Cerebellar nuclear complex (tissue), 1 donor: ENCODE measurements around the gene SLC8A1.

Experiments used
- DNase-seq, 2 experiments: peaks; one replicate each; lab custom pipeline; 2025; lab: John Stamatoyannopoulos, UW

The SLC8A1 gene

GRCh38 chr2:40155728-40156127, 296.2 kb downstream of the SLC8A1 start:
- DNase-seq, result no peak

- DNase-seq, result no peak
These were observed 301.6 kb downstream of the SLC8A1 start for GRCh38 chr2:40150266-40150665.

- no peak for DNase-seq
These were observed 303.6 kb downstream of the SLC8A1 start for GRCh38 chr2:40148334-40148733.

GRCh38 chr2:40147360-40147759, 304.5 kb downstream of the SLC8A1 start:
- no peak for DNase-seq

GRCh38 chr2:40144022-40144421, 307.9 kb downstream of the SLC8A1 start:
- DNase-seq, result no peak

GRCh38 chr2:40138314-40138713, 313.6 kb downstream of the SLC8A1 start:
- DNase-seq, result no peak

GRCh38 chr2:40131081-40131704, 320.7 kb downstream of the SLC8A1 start:
- no peak for DNase-seq

- no peak for DNase-seq
These were observed 321.5 kb downstream of the SLC8A1 start for GRCh38 chr2:40130251-40130994.

GRCh38 chr2:40129725-40130124, 322.2 kb downstream of the SLC8A1 start:
- DNase-seq, result no peak

- DNase-seq, result no peak
These were observed 323.1 kb downstream of the SLC8A1 start for GRCh38 chr2:40128796-40129195.

- DNase-seq, result no peak
These were observed 323.9 kb downstream of the SLC8A1 start for GRCh38 chr2:40127890-40128557.

GRCh38 chr2:40127146-40127545, 324.7 kb downstream of the SLC8A1 start:
- DNase-seq, result no peak

- DNase-seq, result no peak
These were observed 325.9 kb downstream of the SLC8A1 start for GRCh38 chr2:40126006-40126405.

- no peak for DNase-seq
These were observed 328.1 kb downstream of the SLC8A1 start for GRCh38 chr2:40123746-40124145.

GRCh38 chr2:40123326-40123725, 328.6 kb downstream of the SLC8A1 start:
- no peak for DNase-seq

- DNase-seq, result no peak
These were observed 330.9 kb downstream of the SLC8A1 start for GRCh38 chr2:40120957-40121356.

GRCh38 chr2:40120026-40120425, 331.9 kb downstream of the SLC8A1 start:
- DNase-seq, result no peak

- no peak for DNase-seq
These were observed 333.3 kb downstream of the SLC8A1 start for GRCh38 chr2:40118622-40119021.

- DNase-seq, result no peak
These were observed 336.0 kb downstream of the SLC8A1 start for GRCh38 chr2:40115894-40116293.

GRCh38 chr2:40115348-40115747, 336.5 kb downstream of the SLC8A1 start:
- DNase-seq, result no peak

- DNase-seq, result no peak
These were observed 337.9 kb downstream of the SLC8A1 start for GRCh38 chr2:40113997-40114396.

- no peak for DNase-seq
These were observed 338.5 kb downstream of the SLC8A1 start for GRCh38 chr2:40113272-40113968.

GRCh38 chr2:40109381-40109780, 342.5 kb downstream of the SLC8A1 start:
- no peak for DNase-seq
